Calu3 (cell line): Measurements from ENCODE around the gene CCDC63. TPM values are rescaled to one million over a fixed set of nuclear protein-coding genes. Genes with fewer than 3 reads are reported as not detected.

Experiments
- BruUV-seq: library from RNA; stranded (reverse); fragments of 400-500 nt; replicated peaks from 2 replicates; lab custom pipeline; 2021; lab: Mats Ljungman, UMichigan
- CTCF ChIA-PET: fragments of 300-600 bp; sonication (Branson Sonifier 250); formaldehyde crosslinking; loops from one replicate; lab custom pipeline; 2022; ENCODE audit warnings: antibody characterized with exemption; lab: Charles Lee
- DNase-seq: peaks from one replicate; pipeline ENCODE4 v3.0.0; 2022
- H3K27ac Mint-ChIP-seq: one replicate; pipeline ENCODE4 v1.8.0; 2022; ENCODE audit warnings: mixed read lengths; ENCODE audit not compliant: unreplicated experiment
- H3K27me3 Mint-ChIP-seq: one replicate; pipeline ENCODE4 v1.8.0; 2022; ENCODE audit warnings: mixed read lengths; ENCODE audit not compliant: unreplicated experiment
- H3K36me3 Mint-ChIP-seq: one replicate; pipeline ENCODE4 v1.8.0; 2022; ENCODE audit warnings: mild to moderate bottlenecking, moderate library complexity, mixed read lengths; ENCODE audit not compliant: insufficient read depth, unreplicated experiment
- H3K4me1 Mint-ChIP-seq: one replicate; pipeline ENCODE4 v1.8.0; 2022; ENCODE audit warnings: mild to moderate bottlenecking, low read depth, mixed read lengths; ENCODE audit not compliant: unreplicated experiment
- H3K4me3 Mint-ChIP-seq: one replicate; pipeline ENCODE4 v1.8.0; 2022; ENCODE audit warnings: mild to moderate bottlenecking, low read depth, moderate library complexity, mixed read lengths; ENCODE audit not compliant: unreplicated experiment
- H3K9me3 Mint-ChIP-seq: one replicate; pipeline ENCODE4 v1.8.0; 2022; ENCODE audit warnings: low read depth, mixed read lengths; ENCODE audit not compliant: unreplicated experiment
- intact Hi-C: fragments of 100-400 bp; cut with micrococcal nuclease; formaldehyde crosslinking; loops from one replicate; pipeline ENCODE4 v1.10.0; 2022; ENCODE audit not compliant: unreplicated experiment
- total RNA-seq: library from RNA; stranded (reverse); gene quantifications from 2 replicates; pipeline ENCODE4 v1.2.3, GENCODE V29; 2022
- TF ChIP-seq, protein P1 (sequence below): fragments of 200-600 bp; IDR thresholded peaks from one replicate; pipeline ENCODE4 v1.8.0; 2022; ENCODE audit warnings: antibody characterized with exemption; ENCODE audit not compliant: unreplicated experiment

CCDC63 gene
- total RNA-seq, 1 experiment from 2014 or later = not detected

DNA sequence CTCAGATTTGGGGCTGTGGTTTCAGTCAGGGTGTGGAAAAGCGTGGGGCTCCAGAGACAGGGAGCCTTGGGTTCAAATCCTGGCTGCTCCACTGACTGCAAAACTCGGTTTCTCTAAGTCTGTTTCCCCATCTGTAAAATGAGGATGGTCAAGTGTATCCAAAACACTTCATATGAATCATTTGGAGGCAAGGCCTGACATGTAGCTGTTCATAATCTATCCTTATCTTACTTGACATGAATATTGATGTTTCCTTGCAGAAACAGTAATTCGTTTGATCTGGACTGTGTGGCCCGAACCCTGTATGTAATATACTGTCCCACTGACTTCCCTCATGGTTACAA is 1.5 kb upstream of the CCDC63 start:
- Mint-ChIP-seq H3K9me3 (no peaks in the 10 kb centered on the region), H3K4me3 (no peak overlapping the region), H3K36me3 (peaks cover 6% of the 10 kb centered on the region), H3K27ac (no peak overlapping the region), H3K4me1 (no peaks in the 10 kb centered on the region), H3K27me3 (peaks cover 59% of the 10 kb centered on the region)
- no TSS peak for BruUV-seq
- CTCF ChIA-PET = interaction anchor here (0.6 kb wide), 1 partner anchor 64 kb away, joined by 5 read pairs; no protein-coding TSS in a partner anchor
- intact Hi-C loops = no loop called here
- TF ChIP-seq, protein P1, sequence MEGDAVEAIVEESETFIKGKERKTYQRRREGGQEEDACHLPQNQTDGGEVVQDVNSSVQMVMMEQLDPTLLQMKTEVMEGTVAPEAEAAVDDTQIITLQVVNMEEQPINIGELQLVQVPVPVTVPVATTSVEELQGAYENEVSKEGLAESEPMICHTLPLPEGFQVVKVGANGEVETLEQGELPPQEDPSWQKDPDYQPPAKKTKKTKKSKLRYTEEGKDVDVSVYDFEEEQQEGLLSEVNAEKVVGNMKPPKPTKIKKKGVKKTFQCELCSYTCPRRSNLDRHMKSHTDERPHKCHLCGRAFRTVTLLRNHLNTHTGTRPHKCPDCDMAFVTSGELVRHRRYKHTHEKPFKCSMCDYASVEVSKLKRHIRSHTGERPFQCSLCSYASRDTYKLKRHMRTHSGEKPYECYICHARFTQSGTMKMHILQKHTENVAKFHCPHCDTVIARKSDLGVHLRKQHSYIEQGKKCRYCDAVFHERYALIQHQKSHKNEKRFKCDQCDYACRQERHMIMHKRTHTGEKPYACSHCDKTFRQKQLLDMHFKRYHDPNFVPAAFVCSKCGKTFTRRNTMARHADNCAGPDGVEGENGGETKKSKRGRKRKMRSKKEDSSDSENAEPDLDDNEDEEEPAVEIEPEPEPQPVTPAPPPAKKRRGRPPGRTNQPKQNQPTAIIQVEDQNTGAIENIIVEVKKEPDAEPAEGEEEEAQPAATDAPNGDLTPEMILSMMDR = no peak
- DNase-seq = no peak

DNA sequence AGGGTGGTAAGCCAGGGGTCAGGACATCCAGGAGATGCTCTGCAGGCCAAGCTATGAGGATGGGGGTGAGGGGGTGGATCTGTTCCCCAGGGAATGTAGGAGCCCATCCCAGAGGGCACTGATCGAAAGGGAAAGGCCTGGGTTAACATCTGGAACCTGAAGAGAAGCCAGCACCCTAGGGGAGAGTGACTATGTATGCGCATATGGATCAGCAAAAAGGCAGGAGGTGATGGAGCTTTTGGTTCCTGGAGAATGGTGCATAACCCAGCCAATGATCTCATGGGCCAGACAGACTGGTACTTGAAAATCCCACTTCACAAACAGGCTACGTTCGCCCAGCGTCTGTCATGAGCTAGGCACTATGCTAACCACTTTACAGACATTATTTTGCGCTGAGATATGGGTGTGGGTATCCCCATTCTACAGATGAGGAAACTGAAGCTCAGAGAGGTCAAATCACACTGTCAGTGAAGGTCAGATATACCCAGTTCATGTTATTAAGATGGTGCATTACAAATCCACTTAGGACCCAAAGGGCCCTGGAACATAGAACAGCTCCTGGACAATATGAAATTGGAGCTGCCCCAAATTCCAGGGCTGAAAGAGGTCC is 1.6 kb downstream of the CCDC63 start:
- no peak overlapping the region for H3K27ac Mint-ChIP-seq
- H3K27me3 Mint-ChIP-seq = peaks cover 88% of the 10 kb centered on the region
- H3K4me1 Mint-ChIP-seq = no peaks in the 10 kb centered on the region
- no TSS peak for BruUV-seq
- intact Hi-C loops = no loop called here
- H3K9me3 Mint-ChIP-seq = no peaks in the 10 kb centered on the region
- peaks cover 6% of the 10 kb centered on the region for H3K36me3 Mint-ChIP-seq
- TF ChIP-seq, protein P1 = no peak
- no peak overlapping the region for H3K4me3 Mint-ChIP-seq
- no peak for DNase-seq
- CTCF ChIA-PET = interaction anchor here (0.6 kb wide), 1 partner anchor 514 kb away, joined by 4 read pairs; no protein-coding TSS in a partner anchor

DNA sequence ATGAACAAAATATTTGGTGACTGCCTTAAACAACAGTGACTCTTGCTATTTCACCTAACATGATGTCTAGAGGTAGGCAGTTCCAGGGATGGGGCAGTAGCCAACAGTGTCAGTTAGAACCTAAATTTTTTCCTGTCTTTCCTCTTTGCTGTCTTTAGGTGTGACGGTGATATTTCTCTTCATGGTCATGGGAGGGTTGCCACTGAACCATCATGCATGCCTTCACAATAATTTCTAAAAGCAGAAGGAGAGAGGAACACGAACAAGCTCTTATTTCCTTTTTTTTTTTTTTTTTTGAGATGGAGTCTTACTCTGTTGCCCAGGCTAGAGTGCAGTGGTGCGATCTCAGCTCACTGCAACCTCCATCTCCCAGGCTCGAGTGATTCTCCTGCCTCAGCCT is 2.4 kb downstream of the CCDC63 start:
- CTCF ChIA-PET = interaction anchor here (0.6 kb wide), 1 partner anchor 515 kb away, joined by 4 read pairs; no protein-coding TSS in a partner anchor
- H3K27ac Mint-ChIP-seq = no peak overlapping the region
- peaks cover 6% of the 10 kb centered on the region for H3K36me3 Mint-ChIP-seq
- peaks cover 87% of the 10 kb centered on the region for H3K27me3 Mint-ChIP-seq
- no TSS peak for BruUV-seq
- DNase-seq = no peak
- intact Hi-C loops = no loop called here
- no peak overlapping the region for H3K4me3 Mint-ChIP-seq
- no peaks in the 10 kb centered on the region for H3K9me3 Mint-ChIP-seq
- TF ChIP-seq, protein P1 = no peak
- H3K4me1 Mint-ChIP-seq = no peaks in the 10 kb centered on the region

DNA sequence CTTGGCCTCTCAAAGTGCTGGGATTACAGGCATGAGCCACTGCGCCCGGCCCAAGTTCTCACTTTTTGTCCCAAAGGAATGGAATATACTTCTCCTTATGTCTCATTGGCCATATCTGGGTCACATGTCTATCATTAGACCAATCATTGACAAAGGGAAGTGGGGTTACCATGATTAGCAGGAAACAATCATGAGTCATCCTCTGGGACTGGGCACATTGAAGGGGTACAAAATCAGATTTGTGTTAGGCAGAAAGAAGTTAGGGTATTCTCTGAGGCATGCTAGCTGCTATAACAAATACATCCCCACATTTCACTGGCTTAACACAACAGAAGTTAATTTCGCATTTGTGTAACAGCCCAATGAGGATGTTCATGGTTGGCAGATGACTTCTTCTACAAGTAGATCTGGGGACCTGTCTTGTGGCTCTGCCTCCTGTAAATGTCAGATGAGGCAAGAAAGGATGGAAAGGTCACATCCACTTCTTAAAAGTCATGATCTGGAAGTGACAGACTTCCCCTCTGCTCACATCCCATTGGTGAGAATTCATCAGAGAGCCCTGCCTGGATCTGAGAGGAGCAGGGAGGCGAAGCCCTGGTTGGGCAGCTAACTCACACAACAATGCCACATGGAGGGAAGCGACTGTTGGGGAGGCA is 3.1 kb downstream of the CCDC63 start:
- no peaks in the 10 kb centered on the region for H3K4me1 Mint-ChIP-seq
- TF ChIP-seq, protein P1 = no peak
- CTCF ChIA-PET = no interaction called here
- no peaks in the 10 kb centered on the region for H3K9me3 Mint-ChIP-seq
- H3K27ac Mint-ChIP-seq = no peak overlapping the region
- intact Hi-C loops = no loop called here
- H3K36me3 Mint-ChIP-seq = peaks cover 6% of the 10 kb centered on the region
- H3K4me3 Mint-ChIP-seq = no peak overlapping the region
- BruUV-seq = no TSS peak
- DNase-seq = no peak
- H3K27me3 Mint-ChIP-seq = peaks cover 80% of the 10 kb centered on the region
